Activated CD4-positive, alpha-beta T cell treated with anti-CD3 and anti-CD28 coated beads for 4 hours (primary cell): ENCODE results near the gene TAF11L7.
"Not testable (repeated sequence)": the region's sequence is repeated elsewhere in the genome, so short reads cannot be mapped to it uniquely, and the experiment has no call there.

Source experiments
- DNase-seq, 2 donors: peaks; one replicate each; pipeline ENCODE4 v3.0.0-alpha.2; 2020

TAF11L7 gene

GRCh38 chr5:17585658-17586057, at the start of gene TAF11L7:
Gene TAF11L7 (minus strand): TSS chr5:17585758.
- not testable (repeated sequence) for DNase-seq

DNA sequence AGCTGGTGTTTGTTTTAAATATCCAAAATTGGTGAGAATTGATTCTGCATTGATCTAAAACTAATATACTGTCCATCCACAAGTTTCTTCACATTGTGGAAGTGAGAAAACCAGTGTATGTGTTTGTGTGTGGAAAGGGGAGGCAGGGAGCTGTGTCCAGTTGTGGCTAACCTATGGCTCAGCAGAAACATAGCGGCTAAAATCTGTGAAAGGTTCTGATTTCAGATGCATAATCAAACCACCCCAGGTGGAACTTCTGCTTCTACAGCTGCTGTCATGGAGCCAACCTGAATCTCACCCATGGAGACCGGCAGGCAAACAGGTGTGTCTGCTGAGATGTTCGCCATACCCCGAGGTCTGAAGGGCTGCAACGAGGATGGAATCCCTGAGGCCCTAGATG, 48.6 kb upstream of the TAF11L7 start, which contains the start of gene TAF11L14:
TSS of gene TAF11L14 (plus strand) at position 301 of the 400 bp plus-strand sequence.
- no peak for DNase-seq

DNA sequence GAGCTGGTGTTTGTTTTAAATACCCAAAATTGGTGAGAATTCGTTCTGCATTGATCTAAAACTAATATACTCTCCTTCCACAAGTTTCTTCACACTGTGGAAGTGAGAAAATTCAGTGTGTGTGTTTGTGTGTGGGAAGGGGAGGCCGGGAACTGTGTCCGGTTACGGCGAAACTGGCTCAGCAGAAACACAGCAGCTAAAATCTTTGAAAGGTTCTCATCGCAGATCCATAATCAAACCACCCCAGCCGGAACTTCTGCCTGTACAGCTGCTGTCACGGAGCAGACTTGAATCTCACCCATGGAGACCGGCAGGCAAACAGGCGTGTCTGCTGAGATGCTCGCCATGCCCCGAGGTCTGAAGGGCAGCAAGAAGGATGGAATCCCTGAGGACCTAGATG, 46.2 kb upstream of the TAF11L7 start, which contains the start of gene TAF11L13:
TSS of gene TAF11L13 (plus strand) at position 301 of the 400 bp plus-strand sequence.
- DNase-seq: not testable (repeated sequence)

GRCh38 chr5:17625686-17626085, 40.1 kb upstream of the TAF11L7 start:
- no peak for DNase-seq

- DNase-seq: no peak
Observed at GRCh38 chr5:17620627-17621026, 35.1 kb upstream of the TAF11L7 start.

DNA sequence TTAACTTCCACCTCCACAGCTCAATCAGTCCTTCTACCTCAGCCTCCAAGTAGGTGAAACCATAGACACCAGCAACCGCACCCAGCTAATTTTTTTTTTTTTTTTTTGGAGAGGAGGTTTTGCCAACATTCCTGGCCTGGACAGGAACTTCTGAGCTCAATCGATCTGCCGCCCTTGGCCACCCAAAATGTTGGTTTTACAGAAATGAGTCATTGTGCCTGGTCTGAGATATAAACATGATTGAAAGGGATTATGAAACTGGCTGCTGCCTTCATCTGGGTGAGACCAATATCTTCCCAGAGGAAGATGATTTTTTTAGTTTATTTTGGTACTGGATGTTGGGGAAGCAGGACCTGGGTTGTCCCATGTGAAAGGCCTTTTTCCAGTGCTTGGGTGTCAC, 33.8 kb upstream of the TAF11L7 start:
- DNase-seq: no peak

DNA sequence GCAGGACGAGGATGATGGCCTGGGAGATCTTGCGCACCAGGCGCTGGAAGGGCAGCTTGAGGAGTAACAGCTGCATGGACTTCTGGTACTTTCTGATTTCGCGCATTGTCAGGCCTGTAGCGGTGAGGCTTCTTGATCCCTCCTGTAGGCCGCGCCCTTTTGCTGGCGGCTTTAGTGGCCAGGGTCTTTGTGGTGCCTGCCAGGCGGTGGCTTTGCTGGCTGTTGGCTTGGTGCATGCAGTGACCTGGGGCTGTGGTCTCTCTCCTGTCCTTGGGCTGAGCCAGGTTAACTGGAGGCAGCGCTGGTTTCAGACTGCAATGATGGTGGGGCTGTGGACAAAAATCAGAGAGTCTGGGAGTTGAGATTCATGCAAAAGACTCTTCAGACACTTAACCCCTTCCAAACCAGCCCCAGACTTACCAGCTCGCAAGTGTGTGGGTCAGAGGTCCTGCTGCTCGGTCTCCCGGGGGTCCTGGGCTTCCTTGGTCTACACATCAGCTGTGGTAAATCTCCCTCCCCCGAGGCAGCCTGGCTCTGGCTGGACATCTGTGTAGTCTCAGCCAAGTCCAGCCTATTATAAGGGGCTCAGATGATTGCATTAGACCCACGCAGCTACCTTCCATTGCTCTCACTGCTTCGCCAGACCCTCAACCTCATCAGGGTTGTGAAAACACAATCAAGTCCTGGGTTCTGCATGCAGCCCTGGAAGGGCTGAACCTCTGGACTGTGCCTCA, 29.5 kb upstream of the TAF11L7 start:
- DNase-seq: no peak

- DNase-seq: not testable (repeated sequence)
Observed at GRCh38 chr5:17610092-17610491, 24.5 kb upstream of the TAF11L7 start, which contains the start of gene TAF11L12. Gene TAF11L12 (plus strand): TSS chr5:17610392.

DNA sequence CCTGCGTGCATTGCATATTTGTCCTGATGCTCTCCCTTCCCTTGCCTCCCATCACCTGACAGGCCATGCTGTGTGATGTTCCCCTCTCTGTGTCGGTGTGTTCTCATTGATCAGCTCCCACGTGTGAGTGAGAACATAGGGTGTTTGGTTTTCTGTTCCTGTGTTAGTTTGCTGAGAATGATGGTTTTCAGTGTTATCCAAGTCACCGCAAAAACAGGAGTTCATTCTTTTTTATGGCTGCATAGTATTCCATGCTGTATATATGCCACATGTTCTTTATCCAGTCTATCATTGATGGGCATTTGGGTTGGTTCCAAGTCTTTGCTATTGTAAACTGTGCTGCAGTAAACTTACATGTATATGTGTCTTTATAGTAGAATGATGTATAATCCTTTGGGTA, 21.9 kb upstream of the TAF11L7 start:
- DNase-seq: not testable (repeated sequence)

DNA sequence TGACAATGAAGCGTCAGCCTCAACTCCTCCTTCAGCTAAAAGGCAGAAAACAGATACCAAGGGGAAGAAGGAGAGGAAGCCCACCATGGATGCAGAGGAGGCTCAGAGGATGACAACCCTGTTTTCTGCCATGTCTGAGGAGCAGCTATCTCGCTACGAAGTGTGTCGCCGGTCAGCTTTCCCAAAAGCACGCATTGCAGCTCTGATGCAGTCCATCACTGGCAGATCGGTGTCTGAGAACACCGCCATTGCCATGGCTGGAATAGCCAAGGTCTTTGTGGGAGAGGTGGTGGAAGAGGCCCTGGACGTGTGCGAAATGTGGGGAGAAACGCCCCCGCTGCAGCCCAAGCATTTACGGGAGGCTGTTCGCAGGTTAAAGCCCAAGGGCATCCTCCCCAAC, 19.4 kb upstream of the TAF11L7 start:
- no peak for DNase-seq

- not testable (repeated sequence) for DNase-seq
Observed at GRCh38 chr5:17603880-17604279, 18.3 kb upstream of the TAF11L7 start, which contains the start of gene TAF11L11. Gene TAF11L11 (plus strand): TSS chr5:17604183.

DNA sequence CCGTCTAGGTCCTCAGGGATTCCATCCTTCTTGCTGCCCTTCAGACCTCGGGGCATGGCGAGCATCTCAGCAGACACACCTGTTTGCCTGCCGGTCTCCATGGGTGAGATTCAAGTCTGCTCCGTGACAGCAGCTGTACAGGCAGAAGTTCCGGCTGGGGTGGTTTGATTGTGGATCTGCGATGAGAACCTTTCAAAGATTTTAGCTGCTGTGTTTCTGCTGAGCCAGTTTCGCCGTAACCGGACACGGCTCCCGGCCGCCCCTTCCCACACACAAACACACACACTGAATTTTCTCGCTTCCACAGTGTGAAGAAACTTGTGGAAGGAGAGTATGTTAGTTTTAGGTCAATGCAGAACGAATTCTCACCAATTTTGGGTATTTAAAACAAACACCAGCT, 12.2 kb upstream of the TAF11L7 start, which contains the start of gene TAF11L10:
TSS of gene TAF11L10 (minus strand) at position 101 of the 400 bp plus-strand sequence.
- not testable (repeated sequence) for DNase-seq

GRCh38 chr5:17594255-17594654, 8.7 kb upstream of the TAF11L7 start, which contains the start of gene TAF11L9:
Gene TAF11L9 (minus strand): TSS chr5:17594394.
- not testable (repeated sequence) for DNase-seq

GRCh38 chr5:17590860-17591259, 5.3 kb upstream of the TAF11L7 start, which contains the start of gene TAF11L8:
Gene TAF11L8 (minus strand): TSS chr5:17590960.
- not testable (repeated sequence) for DNase-seq
